Adrenal gland (tissue), 12 donors: ENCODE data around the gene EFS. TPM values are rescaled to one million over a fixed set of nuclear protein-coding genes. Genes with fewer than 3 reads are reported as not detected.

Experiments
- DNase-seq, 7 donors: peaks; one replicate each; pipeline ENCODE4 v3.0.0-alpha.2; 2019 to 2020
- H3K27ac ChIP-seq, 5 donors: fragments of 200-600 bp; sonication (generic) in 4 of 5; 1 replicate in 3 of 5; 2 replicates in 2 of 5; pipeline versions ENCODE4 v1.5.1 to v1.8.0; 2016 to 2020; ENCODE audit warnings: mild to moderate bottlenecking in 1 of 5
- H3K27me3 ChIP-seq: fragments of 200-600 bp; 2 replicates; pipeline ENCODE4 v1.8.0; 2021
- H3K36me3 ChIP-seq, 2 donors: fragments of 200-600 bp; replicated peaks in 1 of 2; 1 replicate in 1 of 2; 2 replicates in 1 of 2; pipeline versions ENCODE4 v1.5.1 to v1.8.0; 2018 to 2022
- H3K4me1 ChIP-seq, 2 donors: fragments of 200-600 bp; replicated peaks in 1 of 2; 1 replicate in 1 of 2; 2 replicates in 1 of 2; pipeline versions ENCODE4 v1.5.1 to v1.8.0; 2018 to 2021
- H3K4me3 ChIP-seq, 4 donors: fragments of 200-600 bp; sonication (generic) in 3 of 4; one replicate each; pipeline ENCODE4 v1.5.1; 2016 to 2018
- H3K9me3 ChIP-seq, 3 donors: fragments of 200-600 bp; sonication (generic) in 1 of 3; replicated peaks in 1 of 3; 1 replicate in 2 of 3; 2 replicates in 1 of 3; pipeline versions ENCODE4 v1.5.1 to v1.8.0; 2016 to 2021
- CTCF ChIP-seq, 6 experiments: fragments of 450-650 bp in 4 of 6; fragments of 200-600 bp in 2 of 6; sonication (generic) in 1 of 6; IDR thresholded peaks; 1 replicate in 5 of 6; 2 replicates in 1 of 6; pipeline versions ENCODE4 v1.5.1 to v1.8.0; 2016 to 2021; ENCODE audit warnings: antibody characterized with exemption in 6 of 6, mild to moderate bottlenecking in 2 of 6, moderate library complexity in 1 of 6
- POLR2A ChIP-seq, 2 donors: fragments of 450-650 bp; IDR thresholded peaks; one replicate each; pipeline ENCODE4 v1.6.1; 2017; ENCODE audit warnings: antibody characterized with exemption in 2 of 2, mild to moderate bottlenecking in 2 of 2, moderate library complexity in 1 of 2
- WGBS, 4 donors: extraction: QIAGEN DNeasy Blood & Tissue Kit in 2 of 4; methylation state at CpG; one replicate each; pipeline versions ENCODE4 v1.1.5 to v1.1.7; 2013 to 2017; 5-methylcytosine and 5-hydroxymethylcytosine counted together
- intact Hi-C, 2 donors: fragments of 100-400 bp; cut with DNase I; formaldehyde crosslinking; loops; one replicate each; pipeline versions ENCODE4 v1.14.1 to v1.15.0; 2022 to 2023
- polyA plus RNA-seq, 3 donors: library from polyadenylated mRNA; stranded (reverse); fragments of 200-250 nt in 2 of 3; fragments of 350-450 nt in 1 of 3; fragmentation: Illumina TruSeq in 1 of 3; extraction: RNeasy Lipid Tissue Mini Kit (QIAGEN cat#74804) in 1 of 3; gene quantifications; one replicate each; pipeline ENCODE4 v1.2.3, GENCODE V29; 2013 to 2014
- total RNA-seq, 9 donors: library from RNA; depleted of rRNA in 4 of 9; stranded (reverse); fragments of >200 nt in 4 of 9; fragments of 120-200 nt in 1 of 9; fragmentation: NEBNext Ultra II Directional in 1 of 9; extraction: Animal tissue kit (Norgen Biotek cat#: 25700) in 1 of 9; gene quantifications; one replicate each; pipeline versions ENCODE4 v1.1.0 to v1.2.4, GENCODE V29; 2013 to 2023
- donor health status: healthy with polysubstance abuse.
- donor health status: Bipolar disorder and iron deficiency.
- donor health status: DM: yes; HTN: yes; CAD: no.
- donor health status: DM: no; HTN: no; CAD: no.
- donor health status: DM: no; HTN: no; CAD: no.
- donor health status: DM: yes; HTN: yes; CAD: no.

Gene EFS
- total and polyA plus RNA-seq, 12 donors, result 2.1 to 49.4 (median 4.1) TPM

GRCh38 chr14:23362200-23362599 is 2.8 kb downstream of the EFS start:
- H3K4me1 ChIP-seq, result peaks cover 0 to 4% of the 10 kb centered on the region in 2 donors
- intact Hi-C loops, result no loop called here

GRCh38 chr14:23361763-23362162 is 3.2 kb downstream of the EFS start:
- Histone ChIP-seq H3K4me3 (no peak overlapping the region), H3K27me3 (peaks cover 12% of the 10 kb centered on the region), H3K4me1 (peaks cover 0 to 2% of the 10 kb centered on the region in 2 donors), H3K9me3 (no peaks in the 10 kb centered on the region), H3K36me3 (no peaks in the 10 kb centered on the region), H3K27ac (no peak overlapping the region)
- DNase-seq, result no peak
- 71 to 83% (median 78%) methylated on average over 6 of the region's 6 CpGs for WGBS, 4 donors
- TF ChIP-seq CTCF (IDR thresholded peaks at IDR 0.05) (no peak), POLR2A (IDR thresholded peaks at IDR 0.05) (no peak)
- intact Hi-C loops, result no loop called here

More at GRCh38 chr14:23362200-23362599, 2.8 kb downstream of the EFS start:
- Histone ChIP-seq H3K4me3 (no peak overlapping the region), H3K27ac (no peak overlapping the region), H3K27me3 (peaks cover 12% of the 10 kb centered on the region), H3K9me3 (no peaks in the 10 kb centered on the region), H3K36me3 (no peaks in the 10 kb centered on the region)
- TF ChIP-seq CTCF (IDR thresholded peaks at IDR 0.05) (no peak), POLR2A (IDR thresholded peaks at IDR 0.05) (no peak)
- 51 to 67% (median 62%) methylated on average over 3 of the region's 3 CpGs for WGBS, 4 donors
- DNase-seq, result no peak

- intact Hi-C loops, result no loop called here
- Histone ChIP-seq H3K27ac (peak overlapping the region in 1 of 5 donors; percentile 34), H3K9me3 (no peaks in the 10 kb centered on the region), H3K4me3 (no peak overlapping the region), H3K27me3 (peaks cover 12% of the 10 kb centered on the region), H3K4me1 (no peaks in the 10 kb centered on the region), H3K36me3 (no peaks in the 10 kb centered on the region)
- TF ChIP-seq POLR2A (IDR thresholded peaks at IDR 0.05) (no peak), CTCF (IDR thresholded peaks at IDR 0.05) (no peak)
- DNase-seq, result no peak
Observed at GRCh38 chr14:23361320-23361719, 3.7 kb downstream of the EFS start.

GRCh38 chr14:23360496-23360895 is 4.5 kb downstream of the EFS start:
- no peaks in the 10 kb centered on the region for H3K4me1 ChIP-seq
- DNase-seq, result no peak
- intact Hi-C loops, result no loop called here
- no peaks in the 10 kb centered on the region for H3K9me3 ChIP-seq
- TF ChIP-seq CTCF (IDR thresholded peaks at IDR 0.05), result no peak
- TF ChIP-seq POLR2A (IDR thresholded peaks at IDR 0.05), result no peak
- peaks cover 7% of the 10 kb centered on the region for H3K27me3 ChIP-seq
- H3K4me3 ChIP-seq, result no peak overlapping the region
- H3K36me3 ChIP-seq, result no peaks in the 10 kb centered on the region
- 77 to 87% (median 80%) methylated on average over 3 to 11 of the region's 11 CpGs for WGBS, 4 donors
- H3K27ac ChIP-seq, result no peak overlapping the region
